ENCODE data around the gene FBXW5. TPM values are rescaled to one million over a fixed set of nuclear protein-coding genes. Genes with fewer than 3 reads are reported as not detected.

Gene FBXW5
- total RNA-seq, 1 experiment from 2014 or later: 72.6 TPM

DNA sequence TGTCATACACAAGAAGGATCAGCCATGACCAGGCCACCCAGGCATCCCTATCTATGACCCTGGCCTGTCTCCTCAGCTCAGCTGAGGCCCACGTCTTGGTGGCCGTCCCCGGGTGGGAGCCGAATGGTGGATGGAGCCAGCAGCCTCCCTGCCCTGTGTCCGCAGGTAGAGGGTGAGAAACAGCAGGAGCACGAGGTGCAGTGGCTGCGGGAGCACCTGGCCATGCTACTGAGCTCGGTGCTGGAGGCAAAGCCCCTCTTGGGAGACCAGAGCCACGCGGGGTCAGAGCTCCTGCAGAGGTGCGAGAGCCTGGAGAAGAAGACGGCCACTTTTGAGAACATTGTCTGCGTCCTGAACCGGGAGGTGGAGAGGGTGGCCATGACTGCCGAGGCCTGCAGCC lies 24.5 kb downstream of the FBXW5 start:
- Histone ChIP-seq H3K4me1 (ENCODE audit: control insufficient read depth, insufficient read depth, low read length) (no peaks in the 10 kb centered on the region), H3K9me3 (ENCODE audit: control insufficient read depth, insufficient read depth, low read depth, low read length) (no peaks in the 10 kb centered on the region), H3K27ac (ENCODE audit: low read length) (no peak overlapping the region), H3K4me3 (ENCODE audit: low read depth in 2 of 2, low read length in 2 of 2) (no peak overlapping the region), H3K36me3 (ENCODE audit: control insufficient read depth, insufficient read depth, low read length) (peaks cover 3% of the 10 kb centered on the region; the same call in 1 of the 2 replicates), H3K27me3 (ENCODE audit: control insufficient read depth, insufficient read depth, low read length) (no peaks in the 10 kb centered on the region)
- intact Hi-C loops (cut with micrococcal nuclease; ENCODE audit: unreplicated experiment) (no loop called here), in situ Hi-C loops (cut with HindIII; ENCODE audit: low pct_unique_long_range_greater_than_20kb, low sequenced_read_pairs) (no loop called here)
- DNase-seq (ENCODE audit: low read depth, low spot score) (no peak), ATAC-seq (no peak)
- TF ChIP-seq SIN3A (IDR thresholded peaks at IDR 0.05; ENCODE audit: borderline replicate concordance, insufficient read depth, low read depth, low read length) (no peak), POLR2AphosphoS5 (IDR thresholded peaks at IDR 0.05; ENCODE audit: low read depth, low read length) (no peak), TCF7L2 (IDR thresholded peaks at IDR 0.05; ENCODE audit: low read depth, low read length) (no peak)
- TF ChIP-seq, protein P1, sequence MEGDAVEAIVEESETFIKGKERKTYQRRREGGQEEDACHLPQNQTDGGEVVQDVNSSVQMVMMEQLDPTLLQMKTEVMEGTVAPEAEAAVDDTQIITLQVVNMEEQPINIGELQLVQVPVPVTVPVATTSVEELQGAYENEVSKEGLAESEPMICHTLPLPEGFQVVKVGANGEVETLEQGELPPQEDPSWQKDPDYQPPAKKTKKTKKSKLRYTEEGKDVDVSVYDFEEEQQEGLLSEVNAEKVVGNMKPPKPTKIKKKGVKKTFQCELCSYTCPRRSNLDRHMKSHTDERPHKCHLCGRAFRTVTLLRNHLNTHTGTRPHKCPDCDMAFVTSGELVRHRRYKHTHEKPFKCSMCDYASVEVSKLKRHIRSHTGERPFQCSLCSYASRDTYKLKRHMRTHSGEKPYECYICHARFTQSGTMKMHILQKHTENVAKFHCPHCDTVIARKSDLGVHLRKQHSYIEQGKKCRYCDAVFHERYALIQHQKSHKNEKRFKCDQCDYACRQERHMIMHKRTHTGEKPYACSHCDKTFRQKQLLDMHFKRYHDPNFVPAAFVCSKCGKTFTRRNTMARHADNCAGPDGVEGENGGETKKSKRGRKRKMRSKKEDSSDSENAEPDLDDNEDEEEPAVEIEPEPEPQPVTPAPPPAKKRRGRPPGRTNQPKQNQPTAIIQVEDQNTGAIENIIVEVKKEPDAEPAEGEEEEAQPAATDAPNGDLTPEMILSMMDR (IDR thresholded peaks at IDR 0.05): no peak
- BruUV-seq (replicated peaks): no TSS peak
- ChIA-PET POLR2A (interaction anchor here (0.6 kb wide), 1 partner anchor 16 kb away, joined by 3 read pairs; no protein-coding TSS in a partner anchor), CTCF (no interaction called here)

DNA sequence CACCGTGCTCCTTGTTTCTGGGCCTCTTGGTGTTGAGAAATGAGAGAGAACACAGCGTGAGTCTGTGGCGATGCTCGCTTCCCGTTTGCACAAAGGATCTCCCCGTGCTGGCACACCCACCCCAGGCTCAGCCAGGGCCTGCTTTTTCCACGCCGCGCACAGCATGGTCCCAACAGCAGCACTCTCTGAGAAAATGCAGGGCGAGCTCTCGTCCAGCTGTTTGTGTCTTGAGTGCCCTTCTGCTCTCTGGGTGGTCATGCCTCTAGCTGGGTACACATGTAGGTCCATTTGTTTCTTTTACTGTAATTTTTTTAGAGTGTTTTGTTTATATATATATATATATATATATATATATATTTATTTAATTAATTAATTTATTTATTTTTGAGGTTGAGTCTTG lies 26.6 kb downstream of the FBXW5 start:
- in situ Hi-C loops (cut with HindIII; ENCODE audit: low pct_unique_long_range_greater_than_20kb, low sequenced_read_pairs): no loop called here
- no TSS peak for BruUV-seq (replicated peaks)
- CTCF ChIA-PET: no interaction called here

More for the DNA sequence above, 26.6 kb downstream of the FBXW5 start:
- DNase-seq (ENCODE audit: low read depth, low spot score): no peak
- intact Hi-C loops (cut with micrococcal nuclease; ENCODE audit: unreplicated experiment): no loop called here
- H3K4me1 ChIP-seq (ENCODE audit: control insufficient read depth, insufficient read depth, low read length): no peaks in the 10 kb centered on the region
- ATAC-seq: no peak
- H3K4me3 ChIP-seq (ENCODE audit: low read depth in 2 of 2, low read length in 2 of 2): no peak overlapping the region
- no peaks in the 10 kb centered on the region for H3K36me3 ChIP-seq (ENCODE audit: control insufficient read depth, insufficient read depth, low read length)
- H3K9me3 ChIP-seq (ENCODE audit: control insufficient read depth, insufficient read depth, low read depth, low read length): no peaks in the 10 kb centered on the region
- no peak for TF ChIP-seq POLR2AphosphoS5 (IDR thresholded peaks at IDR 0.05; ENCODE audit: low read depth, low read length)
- TF ChIP-seq, protein P2, sequence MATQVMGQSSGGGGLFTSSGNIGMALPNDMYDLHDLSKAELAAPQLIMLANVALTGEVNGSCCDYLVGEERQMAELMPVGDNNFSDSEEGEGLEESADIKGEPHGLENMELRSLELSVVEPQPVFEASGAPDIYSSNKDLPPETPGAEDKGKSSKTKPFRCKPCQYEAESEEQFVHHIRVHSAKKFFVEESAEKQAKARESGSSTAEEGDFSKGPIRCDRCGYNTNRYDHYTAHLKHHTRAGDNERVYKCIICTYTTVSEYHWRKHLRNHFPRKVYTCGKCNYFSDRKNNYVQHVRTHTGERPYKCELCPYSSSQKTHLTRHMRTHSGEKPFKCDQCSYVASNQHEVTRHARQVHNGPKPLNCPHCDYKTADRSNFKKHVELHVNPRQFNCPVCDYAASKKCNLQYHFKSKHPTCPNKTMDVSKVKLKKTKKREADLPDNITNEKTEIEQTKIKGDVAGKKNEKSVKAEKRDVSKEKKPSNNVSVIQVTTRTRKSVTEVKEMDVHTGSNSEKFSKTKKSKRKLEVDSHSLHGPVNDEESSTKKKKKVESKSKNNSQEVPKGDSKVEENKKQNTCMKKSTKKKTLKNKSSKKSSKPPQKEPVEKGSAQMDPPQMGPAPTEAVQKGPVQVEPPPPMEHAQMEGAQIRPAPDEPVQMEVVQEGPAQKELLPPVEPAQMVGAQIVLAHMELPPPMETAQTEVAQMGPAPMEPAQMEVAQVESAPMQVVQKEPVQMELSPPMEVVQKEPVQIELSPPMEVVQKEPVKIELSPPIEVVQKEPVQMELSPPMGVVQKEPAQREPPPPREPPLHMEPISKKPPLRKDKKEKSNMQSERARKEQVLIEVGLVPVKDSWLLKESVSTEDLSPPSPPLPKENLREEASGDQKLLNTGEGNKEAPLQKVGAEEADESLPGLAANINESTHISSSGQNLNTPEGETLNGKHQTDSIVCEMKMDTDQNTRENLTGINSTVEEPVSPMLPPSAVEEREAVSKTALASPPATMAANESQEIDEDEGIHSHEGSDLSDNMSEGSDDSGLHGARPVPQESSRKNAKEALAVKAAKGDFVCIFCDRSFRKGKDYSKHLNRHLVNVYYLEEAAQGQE (IDR thresholded peaks at IDR 0.05; ENCODE audit: insufficient read depth in 1 of 2, low read depth in 2 of 2, low read length in 1 of 2): no peak
- no peak for TF ChIP-seq SIN3A (IDR thresholded peaks at IDR 0.05; ENCODE audit: borderline replicate concordance, insufficient read depth, low read depth, low read length)
- no peak for TF ChIP-seq TCF7L2 (IDR thresholded peaks at IDR 0.05; ENCODE audit: low read depth, low read length)
- TF ChIP-seq, protein P1 (IDR thresholded peaks at IDR 0.05): no peak
- POLR2A ChIA-PET: no interaction called here
- H3K27me3 ChIP-seq (ENCODE audit: control insufficient read depth, insufficient read depth, low read length): no peaks in the 10 kb centered on the region
- H3K27ac ChIP-seq (ENCODE audit: low read length): no peak overlapping the region
